Upper lobe of left lung (tissue), 4 donors: ENCODE data around the gene RGS14.
"Not testable (repeated sequence)": the region's sequence is repeated elsewhere in the genome, so short reads cannot be mapped to it uniquely, and the experiment has no call there.

Experiments
- POLR2A ChIP-seq, 4 donors: fragments of 450-650 bp; IDR thresholded peaks; one replicate each; pipeline ENCODE4 v1.5.1; 2016 to 2017; ENCODE audit warnings: antibody characterized with exemption in 4 of 4, mild to moderate bottlenecking in 2 of 4
- TF ChIP-seq, protein P1 (sequence below), 6 experiments: fragments of 450-650 bp in 4 of 6; fragments of 200-600 bp in 2 of 6; sonication (generic) in 2 of 6; IDR thresholded peaks; one replicate each; pipeline ENCODE4 v1.5.1; 2016 to 2019; ENCODE audit warnings: antibody characterized with exemption in 6 of 6

GRCh38 chr5:177360740-177361139 lies 3.0 kb downstream of the RGS14 start:
- TF ChIP-seq, protein P1, sequence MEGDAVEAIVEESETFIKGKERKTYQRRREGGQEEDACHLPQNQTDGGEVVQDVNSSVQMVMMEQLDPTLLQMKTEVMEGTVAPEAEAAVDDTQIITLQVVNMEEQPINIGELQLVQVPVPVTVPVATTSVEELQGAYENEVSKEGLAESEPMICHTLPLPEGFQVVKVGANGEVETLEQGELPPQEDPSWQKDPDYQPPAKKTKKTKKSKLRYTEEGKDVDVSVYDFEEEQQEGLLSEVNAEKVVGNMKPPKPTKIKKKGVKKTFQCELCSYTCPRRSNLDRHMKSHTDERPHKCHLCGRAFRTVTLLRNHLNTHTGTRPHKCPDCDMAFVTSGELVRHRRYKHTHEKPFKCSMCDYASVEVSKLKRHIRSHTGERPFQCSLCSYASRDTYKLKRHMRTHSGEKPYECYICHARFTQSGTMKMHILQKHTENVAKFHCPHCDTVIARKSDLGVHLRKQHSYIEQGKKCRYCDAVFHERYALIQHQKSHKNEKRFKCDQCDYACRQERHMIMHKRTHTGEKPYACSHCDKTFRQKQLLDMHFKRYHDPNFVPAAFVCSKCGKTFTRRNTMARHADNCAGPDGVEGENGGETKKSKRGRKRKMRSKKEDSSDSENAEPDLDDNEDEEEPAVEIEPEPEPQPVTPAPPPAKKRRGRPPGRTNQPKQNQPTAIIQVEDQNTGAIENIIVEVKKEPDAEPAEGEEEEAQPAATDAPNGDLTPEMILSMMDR (IDR thresholded peaks at IDR 0.05) = not testable (repeated sequence)
- TF ChIP-seq POLR2A (IDR thresholded peaks at IDR 0.05) = not testable (repeated sequence)
